ENCODE data around the gene CFHR5.
"Not testable (repeated sequence)": the region's sequence is repeated elsewhere in the genome, so short reads cannot be mapped to it uniquely, and the experiment has no call there.

Gene CFHR5

GRCh38 chr1:196977278-196977677 lies at the start of gene CFHR5:
Gene CFHR5 (plus strand): TSS chr1:196977556. CDS start chr1:196977665, 109 bp downstream.
- TF ChIP-seq GATA2 (IDR thresholded peaks at IDR 0.05; ENCODE audit: low read depth, low read length), result no peak
- TF ChIP-seq GATA3 (IDR thresholded peaks at IDR 0.05; ENCODE audit: low read depth, low read length), result no peak

- TF ChIP-seq GATA2 (IDR thresholded peaks at IDR 0.05; ENCODE audit: low read depth, low read length) (no peak), GATA3 (IDR thresholded peaks at IDR 0.05; ENCODE audit: low read depth, low read length) (no peak)
Measured at GRCh38 chr1:196933531-196934189, 43.7 kb upstream of the CFHR5 start.

GRCh38 chr1:196943568-196943967 lies 33.8 kb upstream of the CFHR5 start, which contains the start of gene CFHR2:
Gene CFHR2 (plus strand): TSS chr1:196943738. CDS start chr1:196943881, 143 bp downstream.
- TF ChIP-seq GATA3, GATA2 (IDR thresholded peaks at IDR 0.05; ENCODE audit: low read depth, low read length): not testable (repeated sequence)

GRCh38 chr1:196951711-196952394 lies 25.5 kb upstream of the CFHR5 start:
- no peak for TF ChIP-seq GATA3 (IDR thresholded peaks at IDR 0.05; ENCODE audit: low read depth, low read length)
- TF ChIP-seq GATA2 (IDR thresholded peaks at IDR 0.05; ENCODE audit: low read depth, low read length), result no peak

- no peak for TF ChIP-seq GATA3 (IDR thresholded peaks at IDR 0.05; ENCODE audit: low read depth, low read length)
Measured at GRCh38 chr1:196954778-196955177, 22.6 kb upstream of the CFHR5 start.

GRCh38 chr1:196955926-196956325 lies 21.4 kb upstream of the CFHR5 start:
- TF ChIP-seq GATA3 (IDR thresholded peaks at IDR 0.05; ENCODE audit: low read depth, low read length) (no peak), GATA2 (IDR thresholded peaks at IDR 0.05; ENCODE audit: low read depth, low read length) (no peak)

GRCh38 chr1:196960854-196961253 lies 16.5 kb upstream of the CFHR5 start:
- TF ChIP-seq GATA3 (IDR thresholded peaks at IDR 0.05; ENCODE audit: low read depth, low read length) (no peak), GATA2 (IDR thresholded peaks at IDR 0.05; ENCODE audit: low read depth, low read length) (no peak)

- TF ChIP-seq GATA2 (IDR thresholded peaks at IDR 0.05; ENCODE audit: low read depth, low read length), result no peak
- no peak for TF ChIP-seq GATA3 (IDR thresholded peaks at IDR 0.05; ENCODE audit: low read depth, low read length)
Measured at GRCh38 chr1:196970182-196970581, 7.2 kb upstream of the CFHR5 start.

- TF ChIP-seq GATA2 (IDR thresholded peaks at IDR 0.05; ENCODE audit: low read depth, low read length) (no peak), GATA3 (IDR thresholded peaks at IDR 0.05; ENCODE audit: low read depth, low read length) (no peak)
Measured at GRCh38 chr1:196976278-196976677, 1.1 kb upstream of the CFHR5 start.

- TF ChIP-seq GATA2 (IDR thresholded peaks at IDR 0.05; ENCODE audit: low read depth, low read length) (no peak), GATA3 (IDR thresholded peaks at IDR 0.05; ENCODE audit: low read depth, low read length) (no peak)
Measured at GRCh38 chr1:196980859-196981258, 3.5 kb downstream of the CFHR5 start.

GRCh38 chr1:196993916-196994315 lies 16.6 kb downstream of the CFHR5 start:
- TF ChIP-seq GATA2 (IDR thresholded peaks at IDR 0.05; ENCODE audit: low read depth, low read length) (no peak), GATA3 (IDR thresholded peaks at IDR 0.05; ENCODE audit: low read depth, low read length) (no peak)

- no peak for TF ChIP-seq GATA2 (IDR thresholded peaks at IDR 0.05; ENCODE audit: low read depth, low read length)
- TF ChIP-seq GATA3 (IDR thresholded peaks at IDR 0.05; ENCODE audit: low read depth, low read length), result no peak
Measured at GRCh38 chr1:196997423-196997822, 20.1 kb downstream of the CFHR5 start.

- TF ChIP-seq GATA3 (IDR thresholded peaks at IDR 0.05; ENCODE audit: low read depth, low read length) (no peak), GATA2 (IDR thresholded peaks at IDR 0.05; ENCODE audit: low read depth, low read length) (no peak)
Measured at GRCh38 chr1:197001828-197002227, 24.5 kb downstream of the CFHR5 start.

- TF ChIP-seq GATA3 (IDR thresholded peaks at IDR 0.05; ENCODE audit: low read depth, low read length), result no peak
- TF ChIP-seq GATA2 (IDR thresholded peaks at IDR 0.05; ENCODE audit: low read depth, low read length), result no peak
Measured at GRCh38 chr1:197003132-197003531, 25.8 kb downstream of the CFHR5 start.

GRCh38 chr1:197008861-197009260 lies 31.5 kb downstream of the CFHR5 start:
- TF ChIP-seq GATA2 (IDR thresholded peaks at IDR 0.05; ENCODE audit: low read depth, low read length), result no peak
- no peak for TF ChIP-seq GATA3 (IDR thresholded peaks at IDR 0.05; ENCODE audit: low read depth, low read length)

All from SH-SY5Y (cell line).